Testis (tissue), 3 donors: ENCODE results near the gene GFM1. TPM values are rescaled to one million over a fixed set of nuclear protein-coding genes. Genes with fewer than 3 reads are reported as not detected.

Source experiments
- DNase-seq: peaks from one replicate; pipeline ENCODE4 v3.0.0-alpha.2; 2019
- H3K27ac ChIP-seq, 2 donors: fragments of 200-600 bp; sonication (generic); one replicate each; pipeline ENCODE4 v1.5.1; 2019
- H3K27me3 ChIP-seq: fragments of 200-600 bp; sonication (generic); one replicate; pipeline ENCODE4 v1.5.1; 2019
- H3K36me3 ChIP-seq: fragments of 200-600 bp; sonication (generic); one replicate; pipeline ENCODE4 v1.5.1; 2017; ENCODE audit warnings: low read depth; ENCODE audit errors: missing control alignments
- H3K4me1 ChIP-seq: fragments of 200-600 bp; sonication (generic); one replicate; pipeline ENCODE4 v1.5.1; 2019
- H3K4me3 ChIP-seq, 2 donors: fragments of 200-600 bp; sonication (generic); one replicate each; pipeline ENCODE4 v1.5.1; 2017 to 2019
- H3K9me3 ChIP-seq: fragments of 200-600 bp; sonication (generic); one replicate; pipeline ENCODE4 v1.5.1; 2017
- POLR2A ChIP-seq: fragments of 450-650 bp; IDR thresholded peaks from one replicate; pipeline ENCODE4 v1.6.1; 2017; ENCODE audit warnings: antibody characterized with exemption, mild to moderate bottlenecking, moderate library complexity
- WGBS, 2 donors: methylation state at CpG; one replicate each; pipeline ENCODE4 v1.1.5; 2018; 5-methylcytosine and 5-hydroxymethylcytosine counted together
- intact Hi-C: fragments of 100-400 bp; cut with DNase I; formaldehyde crosslinking; loops from one replicate; pipeline ENCODE4 v1.15.1; 2023; ENCODE audit warnings: low total_unique reads
- polyA plus RNA-seq: library from polyadenylated mRNA; stranded (reverse); fragments of 350-450 nt; fragmentation: Illumina TruSeq; extraction: RNeasy Lipid Tissue Mini Kit (QIAGEN cat#74804); gene quantifications from one replicate; pipeline ENCODE4 v1.2.3, GENCODE V29; 2014; ENCODE audit warnings: low read depth, low replicate concordance; ENCODE audit not compliant: insufficient read depth
- small RNA-seq, 2 donors: library from RNA; depleted of rRNA; stranded (forward); fragments of <200 nt; gene quantifications; one replicate each; pipeline ENCODE3, GENCODE V24; 2016
- total RNA-seq, 2 donors: library from RNA; depleted of rRNA; stranded (reverse); fragments of >200 nt; gene quantifications; one replicate each; pipeline ENCODE4 v1.2.3, GENCODE V29; 2016
- TF ChIP-seq, protein P1 (sequence below), 3 experiments: fragments of 450-650 bp in 2 of 3; fragments of 200-600 bp in 1 of 3; sonication (generic) in 1 of 3; IDR thresholded peaks; one replicate each; pipeline ENCODE4 v1.5.1; 2016 to 2019; ENCODE audit warnings: antibody characterized with exemption in 3 of 3, mild to moderate bottlenecking in 2 of 3, moderate library complexity in 1 of 3

Gene GFM1
- total and polyA plus RNA-seq, 3 donors from 2014 or later = 48.1 to 83.1 (median 76.6) TPM

DNA sequence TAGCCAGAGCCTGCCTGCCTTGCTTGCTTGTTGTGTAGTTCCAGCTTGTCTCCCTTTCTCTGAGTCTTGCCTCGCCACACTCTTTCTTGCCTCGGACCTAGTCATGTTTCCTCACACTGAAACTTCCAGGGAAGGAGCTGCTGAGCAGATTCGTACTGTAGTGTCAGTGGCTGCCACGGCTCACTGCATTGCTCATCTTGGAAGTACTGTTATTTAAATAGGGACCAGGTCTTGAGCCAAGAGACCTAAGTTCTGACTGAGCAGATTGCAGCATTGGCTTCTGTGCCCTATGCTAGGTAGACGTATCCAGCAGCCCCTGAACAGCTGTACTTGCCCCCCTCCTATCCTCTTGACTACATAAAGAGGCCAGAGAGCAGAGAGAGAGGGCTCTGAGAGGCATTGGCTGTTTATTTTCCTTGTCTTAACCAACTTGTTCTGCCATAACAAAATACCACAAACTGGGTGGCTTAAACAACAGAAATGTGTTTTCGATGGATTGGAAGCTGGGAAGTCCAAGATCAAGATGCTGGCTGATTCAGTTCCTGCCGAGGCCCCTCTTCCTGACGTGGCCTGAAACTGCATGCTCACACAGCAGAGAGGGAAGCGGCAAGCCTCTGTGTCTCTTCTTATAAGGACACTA is 93.8 kb downstream of the GFM1 start:
- no peaks in the 10 kb centered on the region for H3K36me3 ChIP-seq

GRCh38 chr3:158738653-158739052 is 94.3 kb downstream of the GFM1 start:
- H3K36me3 ChIP-seq = no peaks in the 10 kb centered on the region
- 95 to 99% methylated on average over 6 of the region's 6 CpGs for WGBS, 2 donors

More for the DNA sequence above, 93.8 kb downstream of the GFM1 start:
- WGBS, 2 donors = 88 to 92% methylated on average over 8 to 9 of the region's 9 CpGs
- no peak for DNase-seq
- TF ChIP-seq, protein P1, sequence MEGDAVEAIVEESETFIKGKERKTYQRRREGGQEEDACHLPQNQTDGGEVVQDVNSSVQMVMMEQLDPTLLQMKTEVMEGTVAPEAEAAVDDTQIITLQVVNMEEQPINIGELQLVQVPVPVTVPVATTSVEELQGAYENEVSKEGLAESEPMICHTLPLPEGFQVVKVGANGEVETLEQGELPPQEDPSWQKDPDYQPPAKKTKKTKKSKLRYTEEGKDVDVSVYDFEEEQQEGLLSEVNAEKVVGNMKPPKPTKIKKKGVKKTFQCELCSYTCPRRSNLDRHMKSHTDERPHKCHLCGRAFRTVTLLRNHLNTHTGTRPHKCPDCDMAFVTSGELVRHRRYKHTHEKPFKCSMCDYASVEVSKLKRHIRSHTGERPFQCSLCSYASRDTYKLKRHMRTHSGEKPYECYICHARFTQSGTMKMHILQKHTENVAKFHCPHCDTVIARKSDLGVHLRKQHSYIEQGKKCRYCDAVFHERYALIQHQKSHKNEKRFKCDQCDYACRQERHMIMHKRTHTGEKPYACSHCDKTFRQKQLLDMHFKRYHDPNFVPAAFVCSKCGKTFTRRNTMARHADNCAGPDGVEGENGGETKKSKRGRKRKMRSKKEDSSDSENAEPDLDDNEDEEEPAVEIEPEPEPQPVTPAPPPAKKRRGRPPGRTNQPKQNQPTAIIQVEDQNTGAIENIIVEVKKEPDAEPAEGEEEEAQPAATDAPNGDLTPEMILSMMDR (IDR thresholded peaks at IDR 0.05) = no peak
- TF ChIP-seq POLR2A = no peak
- no peaks in the 10 kb centered on the region for H3K4me1 ChIP-seq
- H3K27ac ChIP-seq = no peak overlapping the region
- no peaks in the 10 kb centered on the region for H3K9me3 ChIP-seq
- no peak overlapping the region for H3K4me3 ChIP-seq
- intact Hi-C loops = no loop called here
- no peaks in the 10 kb centered on the region for H3K27me3 ChIP-seq

DNA sequence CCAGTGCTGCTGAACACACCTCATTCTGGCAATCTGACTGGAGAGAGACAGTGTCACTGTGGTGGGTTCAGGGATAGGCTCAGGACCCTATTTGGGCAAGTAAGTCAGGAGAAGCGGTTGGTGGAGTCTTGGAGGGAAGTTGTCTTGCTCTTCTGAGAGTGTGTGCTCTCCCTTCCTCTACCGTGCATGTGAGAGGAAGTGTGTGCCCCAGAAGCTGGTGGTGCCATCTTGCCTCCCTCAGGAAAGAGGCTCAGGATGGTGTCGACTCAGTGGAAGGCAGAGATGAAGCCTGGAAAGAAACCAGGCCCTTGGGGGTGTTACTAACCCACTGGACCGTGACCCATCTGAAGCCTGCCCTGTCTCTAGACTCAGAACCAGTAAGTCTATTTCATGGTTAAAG is 94.8 kb downstream of the GFM1 start:
- no peaks in the 10 kb centered on the region for H3K27me3 ChIP-seq
- intact Hi-C loops = no loop called here
- H3K27ac ChIP-seq = no peak overlapping the region
- H3K4me1 ChIP-seq = no peaks in the 10 kb centered on the region
- H3K36me3 ChIP-seq = no peaks in the 10 kb centered on the region
- TF ChIP-seq, protein P1 (IDR thresholded peaks at IDR 0.05) = no peak
- TF ChIP-seq POLR2A = no peak
- WGBS, 2 donors = 94 to 100% methylated on average over 3 to 4 of the region's 4 CpGs
- no peak overlapping the region for H3K4me3 ChIP-seq
- no peak for DNase-seq
- no peaks in the 10 kb centered on the region for H3K9me3 ChIP-seq

More at GRCh38 chr3:158738653-158739052, 94.3 kb downstream of the GFM1 start:
- TF ChIP-seq, protein P1 (IDR thresholded peaks at IDR 0.05) = no peak
- no peak for TF ChIP-seq POLR2A
- intact Hi-C loops = no loop called here
- no peaks in the 10 kb centered on the region for H3K4me1 ChIP-seq
- no peak for DNase-seq
- H3K4me3 ChIP-seq = no peak overlapping the region
- H3K27me3 ChIP-seq = no peaks in the 10 kb centered on the region
- no peak overlapping the region for H3K27ac ChIP-seq
- no peaks in the 10 kb centered on the region for H3K9me3 ChIP-seq

GRCh38 chr3:158739661-158740060 is 95.3 kb downstream of the GFM1 start:
- Histone ChIP-seq H3K27ac (no peak overlapping the region), H3K4me3 (no peak overlapping the region), H3K9me3 (no peaks in the 10 kb centered on the region), H3K27me3 (no peaks in the 10 kb centered on the region), H3K4me1 (no peaks in the 10 kb centered on the region), H3K36me3 (no peaks in the 10 kb centered on the region)
- no peak for DNase-seq
- intact Hi-C loops = no loop called here
- no peak for TF ChIP-seq POLR2A
- TF ChIP-seq, protein P1 (IDR thresholded peaks at IDR 0.05) = no peak
- WGBS, 2 donors = 82 to 90% methylated on average over 3 of the region's 3 CpGs

Small RNA genes lying within 50 kb of the gene (small RNA-seq; reads per million reads assigned to genes)
- gene AC025033.1 = 0 reads per million in 2 donors
- gene AC080013.6 = 0 reads per million in 2 donors

Other genes with a start within 250 kb of the GFM1 start
- gene MLF1, start 73.3 kb upstream of the GFM1 start, total RNA-seq = 100 to 1,000 TPM; 142 to 211 TPM
- 549 TPM for gene MLF1, start 73.3 kb upstream of the GFM1 start, polyA plus RNA-seq
- 1 to 10 TPM; 3.3 to 9.1 TPM for gene LXN, start 28.1 kb downstream of the GFM1 start, total RNA-seq
- 15.1 TPM for gene LXN, start 28.1 kb downstream of the GFM1 start, polyA plus RNA-seq
- under 1 TPM; 0.24 to 0.31 TPM for gene RARRES1, start 87.9 kb downstream of the GFM1 start, total RNA-seq
- 9.7 TPM for gene RARRES1, start 87.9 kb downstream of the GFM1 start, polyA plus RNA-seq
- 10 to 100 TPM; 30.6 to 33.9 TPM for gene MFSD1, start 157.5 kb downstream of the GFM1 start, total RNA-seq
- gene MFSD1, start 157.5 kb downstream of the GFM1 start, polyA plus RNA-seq = 32.3 TPM